Endodermal cell (in vitro differentiated cells): ENCODE data around the gene OR52N5. TPM values are rescaled to one million over a fixed set of nuclear protein-coding genes. Genes with fewer than 3 reads are reported as not detected.

ENCODE experiments used
- DNase-seq: peaks from one replicate; pipeline ENCODE4 v3.0.0-alpha.2; 2017
- H3K27ac ChIP-seq: 2 replicates; pipeline ENCODE4 v1.5.1; 2013; ENCODE audit warnings: mild to moderate bottlenecking, low read depth, low read length, moderate library complexity
- H3K27me3 ChIP-seq: 2 replicates; pipeline ENCODE4 v1.6.1; 2013; ENCODE audit warnings: mild to moderate bottlenecking, low read length, moderate library complexity; ENCODE audit not compliant: insufficient read depth, control insufficient read depth, poor library complexity, severe bottlenecking
- H3K36me3 ChIP-seq: 2 replicates; pipeline ENCODE4 v1.7.0; 2013; ENCODE audit warnings: mild to moderate bottlenecking, low read length, moderate library complexity; ENCODE audit not compliant: control insufficient read depth, insufficient read depth
- H3K4me1 ChIP-seq: one replicate; pipeline ENCODE4 v1.7.0; 2013; ENCODE audit warnings: low read length; ENCODE audit not compliant: control insufficient read depth, insufficient read depth
- H3K4me3 ChIP-seq: 2 replicates; pipeline ENCODE4 v1.5.1; 2013; ENCODE audit warnings: mild to moderate bottlenecking, low read length, moderate library complexity
- H3K9ac ChIP-seq: 2 replicates; pipeline ENCODE4 v1.6.1; 2013; ENCODE audit warnings: mild to moderate bottlenecking, low read length, moderate library complexity; ENCODE audit not compliant: poor library complexity, severe bottlenecking; ENCODE audit errors: extremely low read depth
- H3K9me3 ChIP-seq: 2 replicates; pipeline ENCODE4 v1.6.1; 2013; ENCODE audit warnings: mild to moderate bottlenecking, low read length, moderate library complexity; ENCODE audit not compliant: control insufficient read depth
- H3K27ac Mint-ChIP-seq: 2 replicates; pipeline ENCODE4 v1.8.0; 2020; ENCODE audit warnings: mixed read lengths
- H3K27me3 Mint-ChIP-seq: 2 replicates; pipeline ENCODE4 v1.8.0; 2021; ENCODE audit warnings: mild to moderate bottlenecking, mixed read lengths; ENCODE audit not compliant: insufficient read depth
- H3K36me3 Mint-ChIP-seq: 2 replicates; pipeline ENCODE4 v1.8.0; 2020; ENCODE audit warnings: low read depth, mixed read lengths
- H3K4me1 Mint-ChIP-seq: 2 replicates; pipeline ENCODE4 v1.8.0; 2020; ENCODE audit warnings: mixed read lengths
- H3K4me3 Mint-ChIP-seq: 2 replicates; pipeline ENCODE4 v1.8.0; 2020; ENCODE audit warnings: mild to moderate bottlenecking, moderate library complexity, mixed read lengths
- H3K9me3 Mint-ChIP-seq: 2 replicates; pipeline ENCODE4 v1.8.0; 2020; ENCODE audit warnings: mild to moderate bottlenecking, mixed read lengths
- WGBS, 2 experiments: methylation state at CpG; one replicate each; pipeline versions ENCODE4 v1.1.5 to v1.1.7; 2013; ENCODE audit warnings: missing lambda C conversion rate in 2 of 2, mixed read lengths in 1 of 2; ENCODE audit not compliant: insufficient coverage in 1 of 2, insufficient read length in 1 of 2; 5-methylcytosine and 5-hydroxymethylcytosine counted together
- total RNA-seq, 2 donors: library from RNA; stranded (reverse); fragmentation: NEBNext Ultra II Directional in 1 of 2; extraction: Animal tissue kit (Norgen Biotek cat#: 25700) in 1 of 2; gene quantifications; 2 replicates in 1 of 2; 3 replicates in 1 of 2; pipeline ENCODE4 v1.2.1, GENCODE V29; 2021
- TF ChIP-seq, protein P1 (sequence below): fragments of 200-600 bp; sonication (generic); conservative IDR thresholded peaks from 2 replicates; pipeline ENCODE4 v1.5.0; 2021; ENCODE audit warnings: antibody characterized with exemption, mild to moderate bottlenecking

Gene OR52N5
- total RNA-seq, 2 donors from 2014 or later = not detected

DNA sequence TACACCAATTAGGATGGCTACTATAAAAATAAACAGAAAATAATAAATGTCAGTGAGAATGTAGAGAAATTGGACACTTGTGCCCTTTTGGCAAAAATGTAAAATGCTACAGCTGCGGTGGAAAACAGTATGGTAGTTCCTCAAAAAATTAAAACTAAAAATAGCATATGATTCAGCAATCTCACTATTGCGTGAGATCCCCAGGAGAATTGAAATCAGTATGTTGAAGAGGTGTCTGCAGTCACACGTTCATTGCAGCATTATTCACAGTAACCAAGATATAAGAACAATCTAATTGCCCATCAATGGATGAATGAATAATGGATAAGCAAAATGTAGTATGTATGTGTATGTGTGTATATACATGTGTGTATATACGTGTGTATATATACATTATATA lies 32.4 kb upstream of the OR52N5 start:
- Mint-ChIP-seq H3K27me3 (no peaks in the 10 kb centered on the region), H3K4me1 (no peaks in the 10 kb centered on the region), H3K9me3 (no peaks in the 10 kb centered on the region), H3K36me3 (no peaks in the 10 kb centered on the region), H3K27ac (no peak overlapping the region), H3K4me3 (no peak overlapping the region)
- WGBS, 2 experiments = 87 to 100% methylated on average over 1 to 3 of the region's 4 CpGs
- Histone ChIP-seq H3K27me3 (no peaks in the 10 kb centered on the region), H3K36me3 (no peaks in the 10 kb centered on the region), H3K9ac (no peak overlapping the region), H3K4me3 (no peak overlapping the region), H3K27ac (no peak overlapping the region), H3K4me1 (no peaks in the 10 kb centered on the region), H3K9me3 (no peaks in the 10 kb centered on the region)
- TF ChIP-seq, protein P1, sequence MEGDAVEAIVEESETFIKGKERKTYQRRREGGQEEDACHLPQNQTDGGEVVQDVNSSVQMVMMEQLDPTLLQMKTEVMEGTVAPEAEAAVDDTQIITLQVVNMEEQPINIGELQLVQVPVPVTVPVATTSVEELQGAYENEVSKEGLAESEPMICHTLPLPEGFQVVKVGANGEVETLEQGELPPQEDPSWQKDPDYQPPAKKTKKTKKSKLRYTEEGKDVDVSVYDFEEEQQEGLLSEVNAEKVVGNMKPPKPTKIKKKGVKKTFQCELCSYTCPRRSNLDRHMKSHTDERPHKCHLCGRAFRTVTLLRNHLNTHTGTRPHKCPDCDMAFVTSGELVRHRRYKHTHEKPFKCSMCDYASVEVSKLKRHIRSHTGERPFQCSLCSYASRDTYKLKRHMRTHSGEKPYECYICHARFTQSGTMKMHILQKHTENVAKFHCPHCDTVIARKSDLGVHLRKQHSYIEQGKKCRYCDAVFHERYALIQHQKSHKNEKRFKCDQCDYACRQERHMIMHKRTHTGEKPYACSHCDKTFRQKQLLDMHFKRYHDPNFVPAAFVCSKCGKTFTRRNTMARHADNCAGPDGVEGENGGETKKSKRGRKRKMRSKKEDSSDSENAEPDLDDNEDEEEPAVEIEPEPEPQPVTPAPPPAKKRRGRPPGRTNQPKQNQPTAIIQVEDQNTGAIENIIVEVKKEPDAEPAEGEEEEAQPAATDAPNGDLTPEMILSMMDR = no peak
- no peak for DNase-seq

DNA sequence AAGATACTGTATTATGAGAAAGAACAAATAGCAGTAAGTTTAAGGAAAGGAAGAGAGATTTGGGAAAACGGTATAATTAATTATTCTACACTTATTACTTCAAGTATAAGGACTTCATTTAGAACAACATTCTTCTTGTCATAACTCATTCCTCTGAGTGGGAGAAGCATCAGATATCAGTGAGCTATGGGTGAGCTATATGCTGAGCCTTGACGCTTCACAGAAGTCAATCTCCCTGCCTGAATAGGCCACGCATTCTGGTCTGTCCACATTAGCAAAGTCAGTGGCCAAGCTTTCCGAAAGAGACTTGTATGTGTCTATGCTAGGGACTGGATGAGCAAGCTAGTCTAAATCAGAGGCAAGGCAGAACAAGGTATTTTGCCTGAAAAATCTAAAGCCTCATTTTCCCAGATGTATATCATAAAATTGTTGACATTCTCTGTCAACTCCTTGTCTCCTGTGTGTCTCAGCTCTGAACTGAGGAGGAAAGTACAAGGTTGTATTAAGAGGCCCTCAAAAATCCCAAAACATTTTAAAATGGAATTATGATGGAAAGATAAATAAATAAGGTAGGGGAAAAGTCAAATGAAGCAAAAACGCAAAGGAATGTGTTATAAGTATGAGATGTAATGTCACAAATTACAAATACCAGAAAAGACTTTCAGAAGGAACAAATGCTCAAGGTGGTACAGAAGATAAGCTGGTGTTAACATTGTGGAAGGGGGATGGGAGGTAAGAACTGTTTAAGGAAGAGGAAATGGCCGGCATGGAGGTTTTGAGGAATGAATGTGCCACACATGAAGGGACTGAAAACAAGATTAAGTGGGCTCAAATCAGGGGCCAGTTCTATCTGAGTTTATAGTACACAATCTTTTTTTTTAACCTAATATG lies 27.0 kb upstream of the OR52N5 start:
- no peak for DNase-seq
- Mint-ChIP-seq H3K27ac (no peak overlapping the region), H3K27me3 (peaks cover 10% of the 10 kb centered on the region), H3K36me3 (no peaks in the 10 kb centered on the region), H3K4me3 (no peak overlapping the region), H3K4me1 (peaks cover 7% of the 10 kb centered on the region), H3K9me3 (no peaks in the 10 kb centered on the region)
- WGBS, 2 experiments = 92 to 93% methylated on average over 4 to 5 of the region's 6 CpGs
- Histone ChIP-seq H3K27me3 (no peaks in the 10 kb centered on the region), H3K9me3 (no peaks in the 10 kb centered on the region), H3K4me1 (no peaks in the 10 kb centered on the region), H3K9ac (no peak overlapping the region), H3K4me3 (no peak overlapping the region), H3K27ac (no peak overlapping the region), H3K36me3 (no peaks in the 10 kb centered on the region)
- TF ChIP-seq, protein P1 = no peak

DNA sequence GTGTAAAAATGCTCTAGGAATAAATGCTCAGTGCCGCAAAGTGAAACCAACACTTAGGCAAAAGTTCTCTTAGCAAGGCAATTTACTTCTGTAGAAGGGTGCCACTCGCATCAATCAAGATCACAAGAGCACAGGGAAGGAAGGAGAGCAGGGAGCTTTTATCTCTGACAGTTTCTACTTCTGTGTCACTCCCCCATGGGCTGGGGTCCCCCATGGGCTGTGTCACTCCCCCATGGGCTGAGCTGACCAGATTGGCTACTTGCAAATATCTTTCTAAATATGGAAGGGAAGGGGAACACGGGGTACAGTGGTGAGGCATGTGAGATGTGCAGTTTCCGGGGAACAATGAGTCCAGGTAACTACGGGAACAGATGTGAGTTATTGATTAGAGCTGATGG lies 26.0 kb upstream of the OR52N5 start:
- H3K36me3 ChIP-seq = no peaks in the 10 kb centered on the region
- no peak overlapping the region for H3K27ac ChIP-seq
- no peak for DNase-seq
- no peaks in the 10 kb centered on the region for H3K36me3 Mint-ChIP-seq
- H3K27me3 Mint-ChIP-seq = peaks cover 10% of the 10 kb centered on the region
- H3K9me3 ChIP-seq = peaks cover 4% of the 10 kb centered on the region
- H3K9ac ChIP-seq = no peak overlapping the region
- peak overlapping the region; percentile 69 for H3K4me3 Mint-ChIP-seq
- H3K27me3 ChIP-seq = no peaks in the 10 kb centered on the region
- TF ChIP-seq, protein P1 = no peak
- H3K4me3 ChIP-seq = no peak overlapping the region
- 92 to 96% methylated on average over 4 to 5 of the region's 5 CpGs for WGBS, 2 experiments
- H3K27ac Mint-ChIP-seq = peak overlapping the region; percentile 76
- H3K4me1 Mint-ChIP-seq = peaks cover 7% of the 10 kb centered on the region
- H3K9me3 Mint-ChIP-seq = peaks cover 3% of the 10 kb centered on the region
- H3K4me1 ChIP-seq = no peaks in the 10 kb centered on the region
